Thyroid gland (tissue), 4 donors: ENCODE measurements around the gene METTL14.
A peak's percentile ranks its signal among the peaks of the same experiment; 100 is the strongest.

Experiments used
- CTCF ChIP-seq, 6 experiments: fragments of 200-600 bp in 3 of 6; fragments of 450-650 bp in 3 of 6; sonication (generic) in 3 of 6; IDR thresholded peaks; one replicate each; pipeline ENCODE4 v1.5.1; 2016 to 2019; ENCODE audit warnings: antibody characterized with exemption in 6 of 6, mild to moderate bottlenecking in 2 of 6, inconsistent platforms in 1 of 6, moderate library complexity in 1 of 6
- POLR2A ChIP-seq, 2 donors: fragments of 450-650 bp; IDR thresholded peaks; one replicate each; pipeline ENCODE4 v1.6.1; 2017; ENCODE audit warnings: antibody characterized with exemption in 2 of 2, mild to moderate bottlenecking in 2 of 2, moderate library complexity in 1 of 2

- TF ChIP-seq CTCF (IDR thresholded peaks at IDR 0.05): peak in 5 of 6 experiments; percentile 4 to 50 (median 41)
- no peak for TF ChIP-seq POLR2A (IDR thresholded peaks at IDR 0.05)
These were observed 55.7 kb downstream of the METTL14 start for GRCh38 chr4:118740869-118741268.
